HTERT RPE-1 (cell line): Measurements from ENCODE around the gene LDLRAP1.

Experiments
- in situ Hi-C: fragments of 300-500 bp; cut with MboI; formaldehyde crosslinking; loops from 4 replicates; pipeline ENCODE4 v1.14.3; 2020; ENCODE audit warnings: low sequenced_read_pairs

The LDLRAP1 gene

GRCh38 chr1:25541889-25542658, 1.3 kb upstream of the LDLRAP1 start:
- in situ Hi-C loops, result no loop called here

DNA sequence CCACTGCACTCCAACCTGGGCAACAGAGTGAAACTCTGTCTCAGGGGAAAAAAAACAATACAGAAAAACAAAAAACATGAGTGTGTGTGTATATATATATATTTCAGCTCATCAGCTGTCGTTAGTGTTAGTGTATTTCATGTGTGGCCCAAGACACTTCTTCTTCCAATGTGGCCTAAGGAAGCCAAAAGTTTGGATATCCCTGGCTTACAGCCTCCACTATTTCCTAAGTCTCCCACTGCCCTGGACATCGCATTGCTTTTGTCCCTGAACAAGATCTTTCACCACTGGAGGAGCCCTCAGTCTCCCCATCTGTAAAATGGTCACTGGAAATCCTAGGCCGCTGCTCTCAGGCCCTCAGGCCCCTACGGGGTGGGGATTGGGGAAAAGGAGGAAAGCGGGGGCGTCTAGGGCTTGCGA, 391 bp upstream of the LDLRAP1 start:
- in situ Hi-C loops, result no loop called here

- in situ Hi-C loops, result no loop called here
Measured at GRCh38 chr1:25544243-25544764, 898 bp downstream of the LDLRAP1 start.

DNA sequence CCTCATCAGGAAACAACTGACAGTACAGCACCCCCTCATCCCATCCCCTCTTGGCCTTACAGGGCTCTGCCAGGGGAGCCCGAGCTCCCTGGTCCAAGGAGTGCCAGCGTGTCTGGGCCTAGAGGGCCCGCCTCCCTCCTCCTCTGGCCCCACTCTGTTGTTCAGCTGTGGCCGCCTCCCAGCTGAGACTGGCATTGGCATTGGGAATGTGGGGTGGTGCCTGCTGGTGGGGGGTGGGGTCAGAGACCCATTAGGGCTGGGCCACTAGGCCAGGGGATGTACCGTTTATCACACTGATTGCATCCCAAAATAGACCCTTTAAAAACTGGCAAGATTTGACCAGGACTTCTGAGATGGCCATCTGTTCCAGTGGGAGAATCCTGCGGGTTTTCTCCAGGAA, 1.4 kb downstream of the LDLRAP1 start:
- in situ Hi-C loops, result no loop called here

- in situ Hi-C loops, result no loop called here
Measured at GRCh38 chr1:25545767-25546166, 2.4 kb downstream of the LDLRAP1 start.

- in situ Hi-C loops, result no loop called here
Measured at GRCh38 chr1:25546193-25546592, 2.8 kb downstream of the LDLRAP1 start.

DNA sequence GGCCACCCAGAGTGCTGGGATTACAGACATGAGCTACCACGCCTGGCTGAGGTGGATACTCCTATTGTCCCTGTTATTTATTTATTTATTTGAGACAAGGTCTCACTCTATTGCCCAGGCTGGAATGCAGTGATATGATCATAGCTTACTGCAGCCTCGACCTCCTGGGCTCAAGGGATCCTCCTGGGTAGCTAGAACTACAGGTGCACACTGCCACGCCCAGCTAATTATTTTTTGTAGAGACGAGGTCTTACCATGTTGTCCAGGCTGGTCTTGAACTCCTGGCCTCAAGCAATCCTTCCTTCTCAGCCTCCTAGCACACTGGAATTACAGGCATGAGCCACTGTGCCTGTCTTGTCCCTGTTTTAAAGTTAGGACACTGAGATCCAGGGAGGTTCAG, 5.2 kb downstream of the LDLRAP1 start:
- in situ Hi-C loops, result no loop called here

DNA sequence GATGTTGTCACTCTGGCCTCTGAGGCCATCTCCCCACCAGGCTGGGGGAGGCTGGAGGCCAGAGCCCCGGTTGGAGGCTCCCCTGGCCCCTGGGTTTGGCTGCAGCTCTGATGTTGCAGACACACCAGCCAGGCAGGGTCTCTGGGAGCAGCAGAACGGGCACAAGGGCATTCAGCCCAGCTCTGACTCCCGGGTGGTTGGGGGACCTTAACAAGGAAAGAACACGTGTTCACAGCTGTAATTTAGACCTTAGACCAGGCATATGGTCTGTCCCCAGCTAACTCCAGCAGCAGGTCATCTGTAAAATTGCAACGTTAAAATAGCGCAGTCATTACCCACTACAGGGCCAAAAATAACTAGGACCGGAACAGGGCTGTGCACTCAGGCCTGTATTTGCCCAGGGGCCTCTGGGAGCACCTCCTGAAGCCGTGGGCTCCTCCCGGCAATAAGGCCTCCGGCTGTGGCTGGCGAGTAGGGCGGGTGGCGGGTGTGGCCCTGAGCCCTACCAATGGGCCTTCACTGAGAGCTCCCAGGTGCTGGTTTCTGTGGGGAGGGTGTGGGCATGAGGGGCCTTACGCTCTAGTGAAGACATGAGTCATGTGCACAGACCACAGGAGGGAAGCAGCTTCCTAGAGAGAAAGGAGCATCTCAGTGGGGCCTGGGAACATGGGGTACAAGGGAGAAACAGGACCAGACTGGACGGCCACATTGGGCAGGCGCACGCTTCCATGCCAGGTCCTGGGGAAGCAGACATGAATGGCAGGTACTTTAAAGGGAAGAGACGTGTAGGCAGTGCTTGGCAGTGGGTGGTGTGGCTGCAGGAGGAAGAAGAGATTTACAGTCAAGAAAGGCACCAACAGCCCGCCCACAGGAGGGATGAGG, 6.1 kb downstream of the LDLRAP1 start:
- in situ Hi-C loops, result no loop called here

GRCh38 chr1:25550155-25550506, 6.7 kb downstream of the LDLRAP1 start:
- in situ Hi-C loops, result no loop called here

GRCh38 chr1:25550683-25551310, 7.4 kb downstream of the LDLRAP1 start:
- in situ Hi-C loops, result no loop called here

- in situ Hi-C loops, result no loop called here
Measured at GRCh38 chr1:25553749-25554429, 10.5 kb downstream of the LDLRAP1 start.

DNA sequence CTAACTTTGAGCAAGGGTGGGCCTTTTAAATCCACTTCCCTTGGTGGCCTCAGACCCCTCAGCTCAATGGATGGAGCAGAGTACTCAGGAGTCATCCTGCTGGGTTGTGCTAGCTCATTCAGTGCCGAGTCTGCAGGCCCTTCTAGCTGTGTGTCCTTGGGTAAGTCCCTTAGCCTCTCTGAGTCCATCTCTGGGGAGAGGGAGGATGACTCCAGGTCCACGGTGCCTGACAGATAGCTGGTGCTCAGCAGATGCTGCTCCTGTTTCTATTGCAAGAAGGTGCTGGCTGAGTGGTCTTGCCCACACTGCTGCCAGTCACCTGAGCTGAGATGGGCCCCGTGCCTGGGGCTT, 11.0 kb downstream of the LDLRAP1 start:
- in situ Hi-C loops, result no loop called here

DNA sequence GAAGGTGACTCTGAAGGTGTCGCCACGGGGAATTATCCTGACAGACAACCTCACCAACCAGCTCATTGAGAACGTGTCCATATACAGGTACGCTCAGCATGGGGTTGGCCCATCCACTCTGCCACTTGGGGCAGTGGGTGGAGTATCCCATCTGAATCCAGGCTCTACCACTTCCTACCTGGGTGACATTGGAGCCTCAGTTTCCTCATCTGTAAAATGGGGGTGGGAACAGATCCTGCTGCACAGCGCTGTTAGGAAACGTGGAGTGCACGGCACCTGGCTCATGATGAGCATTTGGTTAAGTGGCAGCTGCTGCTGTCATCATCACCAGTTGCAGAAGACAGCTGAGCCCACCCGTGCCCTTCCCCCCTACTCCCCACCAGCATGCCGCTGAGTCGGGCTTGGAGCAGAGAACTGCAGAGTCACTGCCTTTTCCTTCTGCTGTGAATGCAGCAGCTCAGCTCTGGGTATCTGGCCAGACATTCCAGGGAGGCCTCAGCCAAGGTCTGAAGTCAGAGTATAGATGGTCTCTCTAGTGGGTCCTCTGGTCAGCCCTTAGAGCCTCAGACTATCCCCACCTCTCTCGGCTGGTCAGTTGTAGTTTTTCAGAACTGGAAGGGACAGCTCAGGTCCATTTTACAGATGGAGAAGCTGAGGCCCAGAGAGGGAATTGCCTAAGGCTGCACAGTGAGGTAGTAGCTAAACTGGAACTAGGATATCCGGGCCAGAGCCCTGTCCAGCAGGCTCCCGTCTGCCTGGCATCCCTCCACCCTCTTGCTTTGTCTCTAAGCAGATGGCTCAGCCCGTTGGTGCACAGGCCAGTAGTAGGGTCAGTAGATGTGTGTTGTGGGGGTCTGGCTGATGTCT, 11.7 kb downstream of the LDLRAP1 start:
- in situ Hi-C loops, result no loop called here

- in situ Hi-C loops, result no loop called here
Measured at GRCh38 chr1:25555753-25556092, 12.3 kb downstream of the LDLRAP1 start.

DNA sequence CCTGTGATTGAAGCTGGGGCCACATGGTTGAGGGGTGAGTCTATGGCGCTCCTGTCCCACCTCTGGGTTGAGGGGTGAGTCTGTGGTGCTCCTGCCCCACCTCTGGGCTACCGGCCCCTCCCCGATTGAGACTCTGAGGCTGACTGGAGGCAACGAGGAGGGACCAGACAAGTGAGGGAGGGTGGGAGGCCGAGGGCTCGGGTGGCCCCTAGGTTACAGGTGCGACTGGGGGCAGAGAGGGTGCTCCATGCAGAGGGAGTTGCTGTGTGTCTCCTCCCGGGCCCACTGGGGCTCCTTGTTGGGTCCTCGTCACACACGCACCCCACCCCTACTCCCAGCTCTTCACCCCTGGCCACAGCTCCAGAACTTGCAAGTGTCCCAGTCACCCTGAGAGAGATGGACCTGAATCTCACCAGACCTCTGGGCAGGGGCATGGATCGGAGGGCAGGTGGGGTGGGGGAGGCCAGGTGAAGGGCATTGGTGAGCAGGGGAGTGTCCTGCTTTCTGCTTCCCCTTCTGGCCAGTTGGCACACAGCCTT, 12.8 kb downstream of the LDLRAP1 start:
- in situ Hi-C loops, result no loop called here

- in situ Hi-C loops, result no loop called here
Measured at GRCh38 chr1:25556791-25557476, 13.5 kb downstream of the LDLRAP1 start.

GRCh38 chr1:25557543-25557942, 14.1 kb downstream of the LDLRAP1 start:
- in situ Hi-C loops, result no loop called here

DNA sequence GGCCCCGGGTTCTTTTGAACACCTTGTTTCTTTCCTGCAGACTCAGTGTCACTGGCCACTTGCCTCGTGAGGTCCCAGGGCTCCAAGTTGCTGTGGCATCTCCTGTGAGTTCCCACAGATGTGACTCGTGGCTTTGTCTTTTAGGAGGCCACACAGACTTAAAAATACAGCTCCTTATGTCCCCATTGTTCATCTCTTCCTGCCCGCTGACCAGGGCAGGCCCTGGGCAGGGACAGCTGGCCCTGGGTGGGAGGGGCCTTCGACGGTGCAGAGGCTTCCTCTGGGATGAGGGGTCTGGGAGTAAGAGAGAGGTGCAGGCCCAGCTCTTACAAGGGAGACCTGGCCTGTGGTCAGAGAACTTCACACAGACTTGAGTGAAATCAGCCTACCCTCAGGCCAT, 15.6 kb downstream of the LDLRAP1 start:
- in situ Hi-C loops, result no loop called here

GRCh38 chr1:25560001-25560400, 16.6 kb downstream of the LDLRAP1 start:
- in situ Hi-C loops, result no loop called here
